Spleen (tissue), 7 donors: ENCODE results near the gene ACTR5.

ENCODE experiments used
- POLR2A ChIP-seq, 3 donors: fragments of 450-650 bp; IDR thresholded peaks; one replicate each; pipeline ENCODE4 v1.5.1; 2017; ENCODE audit warnings: antibody characterized with exemption in 3 of 3, mild to moderate bottlenecking in 1 of 3
- TF ChIP-seq, protein P1 (sequence below), 11 experiments: fragments of 200-600 bp in 7 of 11; fragments of 450-650 bp in 4 of 11; sonication (generic) in 4 of 11; IDR thresholded peaks in 8 of 11; conservative IDR thresholded peaks in 3 of 11; 1 replicate in 7 of 11; 2 replicates in 4 of 11; pipeline versions ENCODE4 v1.4.0 to v1.8.0; 2016 to 2021; ENCODE audit warnings: antibody characterized with exemption in 11 of 11, inconsistent platforms in 4 of 11, mild to moderate bottlenecking in 1 of 11
- donor health status: DM: no; HTN: no; CAD: no; lungs with moderate emphysema.
- donor health status: DM: no; HTN: no; CAD: no.
- donor health status: DM: no; HTN: no; CAD: no.

DNA sequence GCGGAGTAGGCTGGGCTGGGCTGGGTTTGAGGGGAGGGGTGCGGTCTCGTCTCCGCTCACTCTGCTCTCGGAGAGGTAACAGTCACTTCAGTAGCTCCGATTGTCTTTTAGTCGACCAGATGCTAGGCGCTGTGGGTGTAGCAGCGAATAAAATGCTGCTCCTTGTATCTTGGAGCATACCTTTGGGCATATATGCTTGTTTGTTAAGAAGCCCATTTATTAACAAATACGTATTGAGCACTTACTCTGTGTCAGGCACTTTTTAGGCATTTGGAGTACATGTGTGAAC lies 545 bp downstream of the ACTR5 start:
- TF ChIP-seq, protein P1, sequence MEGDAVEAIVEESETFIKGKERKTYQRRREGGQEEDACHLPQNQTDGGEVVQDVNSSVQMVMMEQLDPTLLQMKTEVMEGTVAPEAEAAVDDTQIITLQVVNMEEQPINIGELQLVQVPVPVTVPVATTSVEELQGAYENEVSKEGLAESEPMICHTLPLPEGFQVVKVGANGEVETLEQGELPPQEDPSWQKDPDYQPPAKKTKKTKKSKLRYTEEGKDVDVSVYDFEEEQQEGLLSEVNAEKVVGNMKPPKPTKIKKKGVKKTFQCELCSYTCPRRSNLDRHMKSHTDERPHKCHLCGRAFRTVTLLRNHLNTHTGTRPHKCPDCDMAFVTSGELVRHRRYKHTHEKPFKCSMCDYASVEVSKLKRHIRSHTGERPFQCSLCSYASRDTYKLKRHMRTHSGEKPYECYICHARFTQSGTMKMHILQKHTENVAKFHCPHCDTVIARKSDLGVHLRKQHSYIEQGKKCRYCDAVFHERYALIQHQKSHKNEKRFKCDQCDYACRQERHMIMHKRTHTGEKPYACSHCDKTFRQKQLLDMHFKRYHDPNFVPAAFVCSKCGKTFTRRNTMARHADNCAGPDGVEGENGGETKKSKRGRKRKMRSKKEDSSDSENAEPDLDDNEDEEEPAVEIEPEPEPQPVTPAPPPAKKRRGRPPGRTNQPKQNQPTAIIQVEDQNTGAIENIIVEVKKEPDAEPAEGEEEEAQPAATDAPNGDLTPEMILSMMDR (IDR thresholded peaks at IDR 0.05 in 8 of 11, conservative IDR thresholded peaks at IDR 0.05 in 3 of 11): no peak
- no peak for TF ChIP-seq POLR2A (IDR thresholded peaks at IDR 0.05)
